ENCODE data around the gene MAN1C1. TPM values are rescaled to one million over a fixed set of nuclear protein-coding genes. Genes with fewer than 3 reads are reported as not detected.

MAN1C1 gene
- total RNA-seq, 2 donors from 2014 or later = 2.2 to 4.3 TPM

DNA sequence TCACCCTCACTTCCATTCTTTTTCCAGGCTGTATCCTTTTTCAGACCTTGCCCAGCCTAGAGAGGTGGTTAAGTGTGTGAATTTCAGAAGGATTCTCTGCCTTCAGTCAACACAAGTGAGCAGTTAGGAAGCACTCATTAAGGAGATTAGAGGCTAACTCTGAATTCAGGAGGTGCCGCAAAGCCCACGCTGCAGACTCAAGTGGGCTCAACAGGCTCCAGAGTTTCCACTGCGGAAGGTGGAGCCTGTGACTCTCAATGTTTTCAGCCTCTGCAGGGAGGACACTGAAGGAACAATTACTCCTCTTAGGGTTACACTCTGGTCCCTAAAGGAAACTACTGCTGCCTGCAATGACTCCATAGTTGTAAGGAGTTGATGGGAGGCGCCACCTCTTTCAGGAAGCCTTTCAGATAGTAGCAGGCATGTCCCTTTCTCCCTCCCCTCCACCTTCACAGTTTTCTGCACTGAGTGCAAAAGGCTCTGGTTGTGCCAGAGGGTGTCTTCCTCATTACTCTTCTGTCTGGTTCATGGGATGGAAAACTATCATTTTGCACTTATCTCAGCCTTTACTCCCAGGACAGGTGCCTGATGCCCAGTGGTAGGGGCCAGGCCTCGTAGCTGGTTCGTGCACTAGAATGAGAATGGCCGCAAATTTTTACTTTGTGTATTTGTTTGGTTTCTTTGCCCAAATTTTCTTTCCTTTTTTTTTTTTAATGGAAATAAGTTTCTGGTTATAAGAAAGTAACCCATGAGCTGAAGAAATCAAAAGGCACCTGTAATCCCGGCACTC lies 128.2 kb downstream of the MAN1C1 start:
- no peaks in the 10 kb centered on the region for H3K36me3 ChIP-seq (ENCODE audit: control insufficient read depth, insufficient read depth, low read length)
- Mint-ChIP-seq H3K27ac (peak overlapping the region; percentile 31), H3K4me1 (peaks cover 30% of the 10 kb centered on the region), H3K36me3 (ENCODE audit: low read depth) (no peaks in the 10 kb centered on the region), H3K4me3 (no peak overlapping the region), H3K9me3 (no peaks in the 10 kb centered on the region), H3K27me3 (ENCODE audit: insufficient read depth) (no peaks in the 10 kb centered on the region)
- H3K9me3 ChIP-seq (ENCODE audit: control insufficient read depth, low read length) = no peaks in the 10 kb centered on the region
- H3K27ac ChIP-seq (ENCODE audit: low read depth, low read length) = no peak overlapping the region
- TF ChIP-seq, protein P1, sequence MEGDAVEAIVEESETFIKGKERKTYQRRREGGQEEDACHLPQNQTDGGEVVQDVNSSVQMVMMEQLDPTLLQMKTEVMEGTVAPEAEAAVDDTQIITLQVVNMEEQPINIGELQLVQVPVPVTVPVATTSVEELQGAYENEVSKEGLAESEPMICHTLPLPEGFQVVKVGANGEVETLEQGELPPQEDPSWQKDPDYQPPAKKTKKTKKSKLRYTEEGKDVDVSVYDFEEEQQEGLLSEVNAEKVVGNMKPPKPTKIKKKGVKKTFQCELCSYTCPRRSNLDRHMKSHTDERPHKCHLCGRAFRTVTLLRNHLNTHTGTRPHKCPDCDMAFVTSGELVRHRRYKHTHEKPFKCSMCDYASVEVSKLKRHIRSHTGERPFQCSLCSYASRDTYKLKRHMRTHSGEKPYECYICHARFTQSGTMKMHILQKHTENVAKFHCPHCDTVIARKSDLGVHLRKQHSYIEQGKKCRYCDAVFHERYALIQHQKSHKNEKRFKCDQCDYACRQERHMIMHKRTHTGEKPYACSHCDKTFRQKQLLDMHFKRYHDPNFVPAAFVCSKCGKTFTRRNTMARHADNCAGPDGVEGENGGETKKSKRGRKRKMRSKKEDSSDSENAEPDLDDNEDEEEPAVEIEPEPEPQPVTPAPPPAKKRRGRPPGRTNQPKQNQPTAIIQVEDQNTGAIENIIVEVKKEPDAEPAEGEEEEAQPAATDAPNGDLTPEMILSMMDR (conservative IDR thresholded peaks at IDR 0.05) = no peak
- no peak for DNase-seq
- WGBS, 2 experiments (ENCODE audit: insufficient coverage in 1 of 2, insufficient read length in 1 of 2) = 96 to 98% methylated on average over 5 to 8 of the region's 8 CpGs
- H3K9ac ChIP-seq (ENCODE audit: extremely low read depth, low read length, poor library complexity, severe bottlenecking) = no peak overlapping the region
- H3K4me1 ChIP-seq (ENCODE audit: control insufficient read depth, insufficient read depth, low read length) = peaks cover 10% of the 10 kb centered on the region
- H3K27me3 ChIP-seq (ENCODE audit: control insufficient read depth, insufficient read depth, low read length, poor library complexity, severe bottlenecking) = no peaks in the 10 kb centered on the region
- no peak overlapping the region for H3K4me3 ChIP-seq (ENCODE audit: low read length)

DNA sequence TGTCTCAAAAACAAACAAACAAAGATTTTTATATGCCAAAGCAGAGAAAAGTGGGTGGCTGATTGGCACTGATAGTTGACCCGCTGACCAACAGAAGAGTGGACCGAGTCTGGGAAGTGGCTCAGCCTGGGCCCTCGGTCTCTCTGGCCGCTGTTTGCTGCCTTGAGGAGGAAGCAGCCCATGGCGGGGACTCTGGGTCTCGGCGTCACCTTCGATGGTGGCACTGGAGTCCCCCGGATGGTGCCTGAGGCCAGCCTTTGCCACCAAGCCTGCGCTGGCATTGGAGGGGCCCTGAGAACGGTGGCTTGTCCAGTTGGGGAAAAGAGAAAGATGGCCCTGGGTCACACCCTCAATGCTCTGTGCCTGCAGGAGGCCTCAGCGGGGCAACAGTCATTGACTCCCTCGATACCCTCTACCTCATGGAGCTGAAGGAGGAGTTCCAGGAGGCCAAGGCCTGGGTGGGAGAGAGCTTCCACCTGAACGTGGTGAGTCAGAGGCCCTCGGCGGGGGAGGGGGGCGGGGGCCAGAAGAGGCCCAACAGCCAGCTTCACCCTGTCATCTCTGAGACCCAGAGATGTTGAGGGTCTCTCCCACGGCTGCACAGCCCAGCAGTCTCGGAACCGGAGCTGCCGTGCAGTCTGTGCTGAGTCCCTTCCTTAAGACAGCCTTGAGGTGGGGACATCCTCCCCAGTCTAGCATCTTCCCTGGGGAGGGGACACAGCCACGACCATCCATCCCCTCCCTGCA lies 129.9 kb downstream of the MAN1C1 start:
- no peaks in the 10 kb centered on the region for H3K36me3 Mint-ChIP-seq (ENCODE audit: low read depth)
- H3K27ac ChIP-seq (ENCODE audit: low read depth, low read length) = no peak overlapping the region
- no peak overlapping the region for H3K4me3 Mint-ChIP-seq
- H3K27me3 ChIP-seq (ENCODE audit: control insufficient read depth, insufficient read depth, low read length, poor library complexity, severe bottlenecking) = no peaks in the 10 kb centered on the region
- H3K27ac Mint-ChIP-seq = no peak overlapping the region
- peaks cover 10% of the 10 kb centered on the region for H3K4me1 ChIP-seq (ENCODE audit: control insufficient read depth, insufficient read depth, low read length)
- H3K9me3 Mint-ChIP-seq = no peaks in the 10 kb centered on the region
- H3K36me3 ChIP-seq (ENCODE audit: control insufficient read depth, insufficient read depth, low read length) = no peaks in the 10 kb centered on the region
- TF ChIP-seq, protein P1 (conservative IDR thresholded peaks at IDR 0.05) = no peak
- WGBS, 2 experiments (ENCODE audit: insufficient coverage in 1 of 2, insufficient read length in 1 of 2) = 90 to 93% methylated on average over 9 to 22 of the region's 22 CpGs
- H3K9ac ChIP-seq (ENCODE audit: extremely low read depth, low read length, poor library complexity, severe bottlenecking) = no peak overlapping the region
- no peaks in the 10 kb centered on the region for H3K27me3 Mint-ChIP-seq (ENCODE audit: insufficient read depth)
- H3K4me1 Mint-ChIP-seq = peaks cover 30% of the 10 kb centered on the region
- DNase-seq = no peak
- H3K4me3 ChIP-seq (ENCODE audit: low read length) = no peak overlapping the region
- H3K9me3 ChIP-seq (ENCODE audit: control insufficient read depth, low read length) = no peaks in the 10 kb centered on the region

GRCh38 chr1:25747046-25747719 lies 130.6 kb downstream of the MAN1C1 start:
- no peak overlapping the region for H3K27ac ChIP-seq (ENCODE audit: low read depth, low read length)
- 69 to 82% methylated on average over 4 to 12 of the region's 12 CpGs for WGBS, 2 experiments (ENCODE audit: insufficient coverage in 1 of 2, insufficient read length in 1 of 2)
- H3K36me3 ChIP-seq (ENCODE audit: control insufficient read depth, insufficient read depth, low read length) = no peaks in the 10 kb centered on the region
- no peak overlapping the region for H3K9ac ChIP-seq (ENCODE audit: extremely low read depth, low read length, poor library complexity, severe bottlenecking)
- H3K4me1 ChIP-seq (ENCODE audit: control insufficient read depth, insufficient read depth, low read length) = peaks cover 10% of the 10 kb centered on the region
- Mint-ChIP-seq H3K4me1 (peaks cover 30% of the 10 kb centered on the region), H3K27me3 (ENCODE audit: insufficient read depth) (no peaks in the 10 kb centered on the region), H3K36me3 (ENCODE audit: low read depth) (no peaks in the 10 kb centered on the region), H3K4me3 (no peak overlapping the region), H3K27ac (no peak overlapping the region), H3K9me3 (no peaks in the 10 kb centered on the region)
- TF ChIP-seq, protein P1 (conservative IDR thresholded peaks at IDR 0.05) = no peak
- no peak overlapping the region for H3K4me3 ChIP-seq (ENCODE audit: low read length)
- no peaks in the 10 kb centered on the region for H3K9me3 ChIP-seq (ENCODE audit: control insufficient read depth, low read length)
- no peaks in the 10 kb centered on the region for H3K27me3 ChIP-seq (ENCODE audit: control insufficient read depth, insufficient read depth, low read length, poor library complexity, severe bottlenecking)
- DNase-seq = peak; percentile 71
